Panc1 (cell line): ENCODE results near the gene HPS5. TPM values are rescaled to one million over a fixed set of nuclear protein-coding genes. Genes with fewer than 3 reads are reported as not detected.

Experiments
- ATAC-seq: fragments of 200-7000 bp; cut with Tn5 transposase; 2 replicates; pipeline ENCODE4 v1.9.1; 2020; ENCODE audit warnings: mild to moderate bottlenecking, moderate library complexity
- BruUV-seq: library from RNA; stranded (reverse); fragments of 400-500 nt; replicated peaks from 2 replicates; lab custom pipeline; 2021; lab: Mats Ljungman, UMichigan
- CTCF ChIA-PET: fragments of 300-600 bp; sonication (Branson Sonifier 250); formaldehyde crosslinking; loops from one replicate; lab custom pipeline; 2022; ENCODE audit warnings: antibody characterized with exemption; lab: Charles Lee
- POLR2A ChIA-PET: fragments of 300-600 bp; sonication (Branson Sonifier 250); formaldehyde crosslinking; loops from one replicate; lab custom pipeline; 2022; ENCODE audit warnings: antibody characterized with exemption; lab: Charles Lee
- DNase-seq: peaks from one replicate; pipeline ENCODE4 v3.0.0-alpha.2; 2010; ENCODE audit warnings: low read depth, low spot score
- H3K27ac ChIP-seq: 2 replicates; pipeline ENCODE4 v1.5.1; 2011; ENCODE audit warnings: mild to moderate bottlenecking, low read length, inconsistent platforms
- H3K27me3 ChIP-seq: fragments of 200-500 bp; sonication (Bioruptor generic); 2 replicates; pipeline ENCODE4 v1.6.0; 2014; ENCODE audit warnings: low read length, inconsistent platforms; ENCODE audit not compliant: control insufficient read depth, insufficient read depth
- H3K36me3 ChIP-seq: fragments of 200-500 bp; sonication (Bioruptor generic); 2 replicates; pipeline ENCODE4 v1.5.1; 2014; ENCODE audit warnings: inconsistent platforms, mild to moderate bottlenecking, low read length, moderate library complexity; ENCODE audit not compliant: control insufficient read depth, insufficient read depth
- H3K4me1 ChIP-seq: 2 replicates; pipeline ENCODE4 v1.5.1; 2011; ENCODE audit warnings: inconsistent platforms, mild to moderate bottlenecking, low read length, moderate library complexity; ENCODE audit not compliant: control insufficient read depth, insufficient read depth
- H3K4me3 ChIP-seq, 2 experiments: 2 replicates each; pipeline ENCODE4 v1.5.1; 2011 to 2012; ENCODE audit warnings: low read depth in 2 of 2, low read length in 2 of 2, mild to moderate bottlenecking in 2 of 2, inconsistent platforms in 1 of 2, moderate library complexity in 1 of 2
- H3K9me3 ChIP-seq: fragments of 200-500 bp; sonication (Bioruptor generic); 2 replicates; pipeline ENCODE4 v1.5.1; 2014; ENCODE audit warnings: low read depth, mild to moderate bottlenecking, inconsistent platforms, low read length, moderate library complexity; ENCODE audit not compliant: control insufficient read depth, insufficient read depth
- CTCF ChIP-seq: fragments of 450-650 bp; IDR thresholded peaks from 2 replicates; pipeline ENCODE4 v1.5.1; 2017; ENCODE audit warnings: mild to moderate bottlenecking
- POLR2AphosphoS5 ChIP-seq: IDR thresholded peaks from 2 replicates; pipeline ENCODE4 v1.6.1; 2012; ENCODE audit warnings: mild to moderate bottlenecking, low read depth, low read length, moderate library complexity
- REST ChIP-seq, 2 experiments: IDR thresholded peaks; 2 replicates each; pipeline ENCODE4 v1.6.1; 2011 to 2012; ENCODE audit warnings: low read depth in 2 of 2, control low read depth in 1 of 2, low read length in 1 of 2, mild to moderate bottlenecking in 1 of 2, moderate library complexity in 1 of 2; ENCODE audit not compliant: insufficient read depth in 1 of 2
- SIN3A ChIP-seq: IDR thresholded peaks from 2 replicates; pipeline ENCODE4 v1.6.1; 2012; ENCODE audit warnings: low read depth, mild to moderate bottlenecking, low read length, moderate library complexity, borderline replicate concordance; ENCODE audit not compliant: insufficient read depth
- TCF7L2 ChIP-seq: IDR thresholded peaks from 2 replicates; pipeline ENCODE4 v1.6.1; 2011; ENCODE audit warnings: mild to moderate bottlenecking, low read depth, low read length, inconsistent platforms
- in situ Hi-C: cut with HindIII; loops from 2 replicates; pipeline ENCODE4 v1.10.0; 2016; ENCODE audit warnings: low sequenced_read_pairs, low pct_unique_long_range_greater_than_20kb
- intact Hi-C: fragments of 100-400 bp; cut with micrococcal nuclease; formaldehyde crosslinking; loops from one replicate; pipeline ENCODE4 v1.10.0; 2022; ENCODE audit not compliant: unreplicated experiment
- total RNA-seq: library from RNA; stranded (reverse); gene quantifications from one replicate; pipeline ENCODE4 v1.2.1, GENCODE V29; 2021; ENCODE audit not compliant: unreplicated experiment

HPS5 gene
- total RNA-seq, 1 experiment from 2014 or later = 27.7 TPM

- Histone ChIP-seq H3K4me3 (no peak overlapping the region), H3K27ac (no peak overlapping the region), H3K27me3 (no peaks in the 10 kb centered on the region), H3K9me3 (no peaks in the 10 kb centered on the region), H3K4me1 (no peaks in the 10 kb centered on the region; the same call in 1 of the 2 replicates), H3K36me3 (peaks cover 25% of the 10 kb centered on the region)
- BruUV-seq = no TSS peak
- CTCF ChIA-PET = no interaction called here
- TF ChIP-seq POLR2AphosphoS5 (no peak), SIN3A (no peak), CTCF (no peak), REST (IDR thresholded peaks at IDR 0.05; ENCODE audit: insufficient read depth in 1 of 2, low read depth in 2 of 2, low read length in 1 of 2) (no peak), TCF7L2 (no peak)
- no peak for DNase-seq
- in situ Hi-C loops = no loop called here
- intact Hi-C loops = no loop called here
- ATAC-seq = no peak
- POLR2A ChIA-PET = interaction anchor here (0.5 kb wide), 1 partner anchor 98 kb away, joined by 6 read pairs; no protein-coding TSS in a partner anchor
These were observed 13.7 kb downstream of the HPS5 start for GRCh38 chr11:18308242-18308641.

- in situ Hi-C loops = no loop called here
- no peak overlapping the region for H3K4me3 ChIP-seq
- TF ChIP-seq REST (IDR thresholded peaks at IDR 0.05; ENCODE audit: insufficient read depth in 1 of 2, low read depth in 2 of 2, low read length in 1 of 2) (no peak), POLR2AphosphoS5 (no peak), SIN3A (no peak), CTCF (no peak), TCF7L2 (no peak)
- POLR2A ChIA-PET = interaction anchor here (0.5 kb wide), 1 partner anchor 97 kb away, joined by 6 read pairs; no protein-coding TSS in a partner anchor
- DNase-seq (no peak), ATAC-seq (no peak)
- H3K27me3 ChIP-seq = no peaks in the 10 kb centered on the region
- CTCF ChIA-PET = no interaction called here
- H3K4me1 ChIP-seq = no peaks in the 10 kb centered on the region
- BruUV-seq = TSS peak; percentile 10
- peaks cover 25% of the 10 kb centered on the region for H3K36me3 ChIP-seq
- no peak overlapping the region for H3K27ac ChIP-seq
- no peaks in the 10 kb centered on the region for H3K9me3 ChIP-seq
- intact Hi-C loops = no loop called here
These were observed 14.3 kb downstream of the HPS5 start for GRCh38 chr11:18307461-18308139.
